ENCODE data around the gene NKTR. TPM values are rescaled to one million over a fixed set of nuclear protein-coding genes. Genes with fewer than 3 reads are reported as not detected.

Gene NKTR
- total RNA-seq, 2 experiments from 2014 or later = 90.2 to 154 TPM

DNA sequence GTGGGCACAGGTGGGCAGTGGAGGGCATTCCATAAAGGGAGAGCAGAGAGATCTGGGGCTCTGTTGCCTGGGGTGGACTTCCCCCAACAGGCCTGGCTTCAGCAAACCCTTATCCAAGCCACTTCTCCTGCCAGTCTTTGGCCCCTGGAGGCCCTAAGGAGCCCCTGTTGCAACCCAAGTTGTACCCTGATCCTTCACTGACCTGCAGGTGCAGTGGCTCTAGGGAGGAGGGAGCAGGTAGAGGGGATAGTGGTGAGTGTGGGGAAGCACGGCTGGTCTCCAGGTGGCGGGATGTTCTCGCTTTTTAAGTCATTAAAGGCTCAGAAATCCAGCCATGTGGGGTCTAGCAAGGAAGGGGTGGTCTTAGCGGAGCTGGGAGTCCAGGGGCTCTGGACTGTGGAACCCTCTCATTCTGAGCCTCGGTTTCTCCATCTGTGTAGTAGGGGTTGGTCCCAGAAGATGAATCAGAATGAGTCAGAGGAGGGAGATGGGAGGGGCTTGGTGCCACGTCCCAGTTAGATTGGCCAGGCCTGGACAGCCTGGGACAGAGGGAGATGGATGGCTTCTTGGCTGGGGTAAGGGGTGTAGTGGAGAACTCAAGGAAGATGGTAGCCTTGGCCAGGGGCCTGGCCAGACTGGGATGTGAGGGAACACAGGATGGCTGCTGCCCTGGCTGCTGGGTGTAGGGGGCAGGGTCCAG is 55.6 kb downstream of the NKTR start:
- POLR2A ChIA-PET = no interaction called here
- CTCF ChIA-PET (ENCODE audit: unreplicated experiment) = no interaction called here
- DNase-seq (ENCODE audit: low spot score) = no peak
- H3K79me2 ChIP-seq (ENCODE audit: insufficient read depth, low read depth, low read length) = no peaks in the 10 kb centered on the region
- H3K9me3 ChIP-seq (ENCODE audit: low read length) = no peaks in the 10 kb centered on the region
- no peaks in the 10 kb centered on the region for H3K9me2 ChIP-seq (ENCODE audit: insufficient read depth, low read length)
- intact Hi-C loops (cut with micrococcal nuclease; ENCODE audit: unreplicated experiment) = loop anchor here (10.0 kb wide), 1 partner anchor 89 kb away; no protein-coding TSS in a partner anchor
- H4K20me1 ChIP-seq (ENCODE audit: insufficient read depth, low read length) = no peaks in the 10 kb centered on the region
- no peak overlapping the region for H2AFZ ChIP-seq (ENCODE audit: low read length)
- no peak overlapping the region for H3K4me2 ChIP-seq (ENCODE audit: low read length)
- no peak for TF ChIP-seq EZH2phosphoT487 (IDR thresholded peaks at IDR 0.05; ENCODE audit: borderline replicate concordance, low read depth, low read length)
- TF ChIP-seq, protein P1, sequence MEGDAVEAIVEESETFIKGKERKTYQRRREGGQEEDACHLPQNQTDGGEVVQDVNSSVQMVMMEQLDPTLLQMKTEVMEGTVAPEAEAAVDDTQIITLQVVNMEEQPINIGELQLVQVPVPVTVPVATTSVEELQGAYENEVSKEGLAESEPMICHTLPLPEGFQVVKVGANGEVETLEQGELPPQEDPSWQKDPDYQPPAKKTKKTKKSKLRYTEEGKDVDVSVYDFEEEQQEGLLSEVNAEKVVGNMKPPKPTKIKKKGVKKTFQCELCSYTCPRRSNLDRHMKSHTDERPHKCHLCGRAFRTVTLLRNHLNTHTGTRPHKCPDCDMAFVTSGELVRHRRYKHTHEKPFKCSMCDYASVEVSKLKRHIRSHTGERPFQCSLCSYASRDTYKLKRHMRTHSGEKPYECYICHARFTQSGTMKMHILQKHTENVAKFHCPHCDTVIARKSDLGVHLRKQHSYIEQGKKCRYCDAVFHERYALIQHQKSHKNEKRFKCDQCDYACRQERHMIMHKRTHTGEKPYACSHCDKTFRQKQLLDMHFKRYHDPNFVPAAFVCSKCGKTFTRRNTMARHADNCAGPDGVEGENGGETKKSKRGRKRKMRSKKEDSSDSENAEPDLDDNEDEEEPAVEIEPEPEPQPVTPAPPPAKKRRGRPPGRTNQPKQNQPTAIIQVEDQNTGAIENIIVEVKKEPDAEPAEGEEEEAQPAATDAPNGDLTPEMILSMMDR (conservative IDR thresholded peaks at IDR 0.05; ENCODE audit: low read length) = no peak
- no peak overlapping the region for H3K4me3 ChIP-seq (ENCODE audit: low read depth, low read length, poor library complexity, severe bottlenecking)
- H3K4me1 ChIP-seq (ENCODE audit: insufficient read depth, low read length, poor library complexity, severe bottlenecking) = peaks cover 5% of the 10 kb centered on the region
- no TSS peak for BruUV-seq (replicated peaks)
- H3K27ac ChIP-seq (ENCODE audit: low read depth, low read length, poor library complexity, severe bottlenecking) = no peak overlapping the region
- H3K36me3 ChIP-seq (ENCODE audit: insufficient read depth, low read length) = no peaks in the 10 kb centered on the region

DNA sequence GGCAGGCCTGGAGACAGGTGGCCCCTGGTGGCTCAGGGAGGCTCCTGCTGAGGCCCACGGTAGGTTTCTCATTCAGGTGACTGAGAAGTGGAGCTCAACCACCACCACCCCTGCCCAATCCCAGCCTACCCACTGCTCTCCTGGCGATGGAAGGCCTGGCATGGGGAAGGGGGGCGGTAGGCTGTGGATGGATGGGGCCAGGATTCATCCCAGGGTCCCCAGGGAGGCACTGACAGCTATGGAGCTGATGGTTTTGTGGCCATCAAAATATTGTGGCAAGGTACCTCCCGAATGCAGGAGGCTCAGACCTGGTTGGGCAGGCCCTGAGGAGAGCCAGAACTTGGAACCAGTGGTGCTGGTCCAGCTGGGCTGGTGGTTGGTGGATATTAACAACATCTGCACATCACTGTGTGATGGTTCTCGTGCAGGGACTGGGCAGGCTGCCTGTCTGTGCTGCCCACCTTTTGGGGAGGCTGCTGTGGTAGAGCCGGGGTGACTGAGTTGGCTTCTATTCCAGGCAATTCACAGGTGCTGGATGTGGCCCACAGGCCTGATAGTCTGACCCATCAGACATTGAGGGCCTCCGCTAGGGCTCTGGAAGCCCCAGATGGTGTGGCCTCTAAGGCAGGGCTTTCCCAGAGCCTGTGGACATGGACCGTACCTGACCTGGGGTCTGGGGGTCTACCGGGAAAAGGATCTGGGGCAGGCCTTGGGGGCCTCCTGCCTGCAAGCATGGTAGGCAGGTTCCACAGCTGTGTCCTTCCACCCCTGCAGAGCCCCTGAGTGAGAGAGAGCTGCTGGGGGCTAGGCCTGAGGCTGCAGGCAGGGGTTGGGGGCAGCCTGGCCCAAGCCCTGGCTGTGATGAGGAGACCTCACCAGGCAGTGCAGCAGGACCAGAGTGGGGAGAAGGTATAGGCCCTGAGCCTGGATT is 56.5 kb downstream of the NKTR start:
- TF ChIP-seq EZH2phosphoT487 (IDR thresholded peaks at IDR 0.05; ENCODE audit: borderline replicate concordance, low read depth, low read length) = no peak
- TF ChIP-seq, protein P1 (conservative IDR thresholded peaks at IDR 0.05; ENCODE audit: low read length) = no peak
- Histone ChIP-seq H3K9me3 (ENCODE audit: low read length) (no peaks in the 10 kb centered on the region), H2AFZ (ENCODE audit: low read length) (no peak overlapping the region), H3K4me1 (ENCODE audit: insufficient read depth, low read length, poor library complexity, severe bottlenecking) (peaks cover 5% of the 10 kb centered on the region), H3K4me3 (ENCODE audit: low read depth, low read length, poor library complexity, severe bottlenecking) (no peak overlapping the region), H3K36me3 (ENCODE audit: insufficient read depth, low read length) (no peaks in the 10 kb centered on the region), H3K27ac (ENCODE audit: low read depth, low read length, poor library complexity, severe bottlenecking) (no peak overlapping the region), H4K20me1 (ENCODE audit: insufficient read depth, low read length) (no peaks in the 10 kb centered on the region), H3K9me2 (ENCODE audit: insufficient read depth, low read length) (no peaks in the 10 kb centered on the region), H3K79me2 (ENCODE audit: insufficient read depth, low read depth, low read length) (no peaks in the 10 kb centered on the region), H3K4me2 (ENCODE audit: low read length) (no peak overlapping the region)
- ChIA-PET POLR2A (no interaction called here), CTCF (ENCODE audit: unreplicated experiment) (no interaction called here)
- intact Hi-C loops (cut with micrococcal nuclease; ENCODE audit: unreplicated experiment) = loop anchor here (10.0 kb wide), 1 partner anchor 88 kb away; no protein-coding TSS in a partner anchor
- no TSS peak for BruUV-seq (replicated peaks)
- DNase-seq (ENCODE audit: low spot score) = no peak
